ENCODE results near the gene MOB4. TPM values are rescaled to one million over a fixed set of nuclear protein-coding genes. Genes with fewer than 3 reads are reported as not detected.

The MOB4 gene
- total RNA-seq, 4 donors from 2014 or later = 32.0 to 53.9 (median 36.8) TPM

DNA sequence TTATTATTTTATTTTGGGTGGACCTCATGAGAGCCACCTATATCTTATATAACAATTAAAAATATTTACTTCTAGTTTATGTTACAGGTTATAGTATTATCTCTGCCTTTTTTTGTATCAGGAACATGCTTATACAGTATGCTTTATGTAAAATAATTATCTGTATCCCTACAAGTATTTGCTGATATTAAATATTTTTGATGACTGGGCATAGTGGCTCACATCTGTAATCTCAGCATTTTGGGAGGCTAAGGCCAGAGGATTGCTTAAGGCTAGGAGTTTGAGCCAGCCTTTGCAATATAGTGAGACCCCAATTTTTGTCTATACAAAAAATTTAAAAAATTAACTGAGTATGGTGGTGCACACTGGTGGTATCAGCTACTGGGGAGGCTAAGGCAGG lies 39.6 kb downstream of the MOB4 start:
- TF ChIP-seq POLR2A (IDR thresholded peaks at IDR 0.05) = no peak
- TF ChIP-seq EP300 (IDR thresholded peaks at IDR 0.05) = no peak
- TF ChIP-seq, protein P1, sequence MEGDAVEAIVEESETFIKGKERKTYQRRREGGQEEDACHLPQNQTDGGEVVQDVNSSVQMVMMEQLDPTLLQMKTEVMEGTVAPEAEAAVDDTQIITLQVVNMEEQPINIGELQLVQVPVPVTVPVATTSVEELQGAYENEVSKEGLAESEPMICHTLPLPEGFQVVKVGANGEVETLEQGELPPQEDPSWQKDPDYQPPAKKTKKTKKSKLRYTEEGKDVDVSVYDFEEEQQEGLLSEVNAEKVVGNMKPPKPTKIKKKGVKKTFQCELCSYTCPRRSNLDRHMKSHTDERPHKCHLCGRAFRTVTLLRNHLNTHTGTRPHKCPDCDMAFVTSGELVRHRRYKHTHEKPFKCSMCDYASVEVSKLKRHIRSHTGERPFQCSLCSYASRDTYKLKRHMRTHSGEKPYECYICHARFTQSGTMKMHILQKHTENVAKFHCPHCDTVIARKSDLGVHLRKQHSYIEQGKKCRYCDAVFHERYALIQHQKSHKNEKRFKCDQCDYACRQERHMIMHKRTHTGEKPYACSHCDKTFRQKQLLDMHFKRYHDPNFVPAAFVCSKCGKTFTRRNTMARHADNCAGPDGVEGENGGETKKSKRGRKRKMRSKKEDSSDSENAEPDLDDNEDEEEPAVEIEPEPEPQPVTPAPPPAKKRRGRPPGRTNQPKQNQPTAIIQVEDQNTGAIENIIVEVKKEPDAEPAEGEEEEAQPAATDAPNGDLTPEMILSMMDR (IDR thresholded peaks at IDR 0.05) = no peak
- no peak for TF ChIP-seq POLR2AphosphoS5 (IDR thresholded peaks at IDR 0.05)
- Histone ChIP-seq H3K27me3 (no peaks in the 10 kb centered on the region), H3K4me1 (no peaks in the 10 kb centered on the region), H3K27ac (no peak overlapping the region), H3K9me3 (no peaks in the 10 kb centered on the region), H3K4me3 (no peak overlapping the region), H3K36me3 (peaks cover 0 to 66% of the 10 kb centered on the region in 2 donors)
- ATAC-seq = no peak

DNA sequence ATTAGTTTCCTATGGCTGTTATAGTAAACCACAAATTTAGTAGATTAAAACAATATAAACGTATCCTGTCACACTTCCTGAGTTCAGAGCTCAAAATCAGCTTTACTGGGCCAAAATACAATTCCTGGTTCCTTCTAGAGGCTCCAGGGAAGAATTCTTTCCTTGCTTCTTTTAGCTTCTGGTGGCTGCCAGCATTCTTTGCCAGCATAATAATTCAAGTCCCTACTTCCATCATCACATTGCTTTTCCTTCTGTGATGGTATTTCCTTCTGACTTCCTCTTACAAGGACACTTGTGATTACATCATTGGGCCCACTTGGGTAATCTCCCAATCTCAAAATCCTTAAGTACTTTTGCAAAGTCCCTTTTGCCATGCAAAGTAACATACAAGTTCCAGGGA lies 40.6 kb downstream of the MOB4 start:
- Histone ChIP-seq H3K27ac (peak overlapping the region in 1 of 4 donors; percentile 6), H3K4me1 (no peaks in the 10 kb centered on the region), H3K4me3 (no peak overlapping the region), H3K9me3 (no peaks in the 10 kb centered on the region), H3K36me3 (peaks cover 0 to 66% of the 10 kb centered on the region in 2 donors), H3K27me3 (no peaks in the 10 kb centered on the region)
- WGBS, 2 donors (ENCODE audit: low coverage in 1 of 2) = 16% methylated on average over 1 of the region's 1 CpG; no CpG with 5 or more reads in 1 of the 2 donors
- TF ChIP-seq, protein P1 (IDR thresholded peaks at IDR 0.05) = no peak
- TF ChIP-seq EP300 (IDR thresholded peaks at IDR 0.05) (no peak), POLR2A (IDR thresholded peaks at IDR 0.05) (no peak), POLR2AphosphoS5 (IDR thresholded peaks at IDR 0.05) (no peak)
- peak; percentile 43 for ATAC-seq

DNA sequence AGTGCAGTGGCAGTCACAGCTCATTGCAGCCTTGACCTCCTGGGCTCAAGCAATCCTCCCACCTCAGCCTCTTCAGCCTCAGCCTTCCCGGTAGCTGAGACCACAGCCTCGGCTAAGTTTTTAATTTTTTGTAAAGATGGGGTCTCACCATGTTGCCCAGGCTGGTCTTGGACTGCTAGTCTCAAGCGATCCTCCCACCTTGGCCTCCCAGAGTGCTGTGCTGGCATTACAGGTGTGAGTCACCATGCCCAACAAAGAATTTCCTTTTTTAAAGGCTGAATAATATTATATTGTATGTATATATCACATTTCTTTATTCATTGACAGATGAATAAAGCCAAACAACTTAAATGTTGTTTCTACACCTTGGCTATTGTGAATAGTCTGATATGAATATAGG lies 42.5 kb downstream of the MOB4 start:
- no peak for TF ChIP-seq EP300 (IDR thresholded peaks at IDR 0.05)
- TF ChIP-seq, protein P1 (IDR thresholded peaks at IDR 0.05) = no peak
- no peak for TF ChIP-seq POLR2AphosphoS5 (IDR thresholded peaks at IDR 0.05)
- TF ChIP-seq POLR2A (IDR thresholded peaks at IDR 0.05) = no peak
- ATAC-seq = no peak
- Histone ChIP-seq H3K4me1 (no peaks in the 10 kb centered on the region), H3K9me3 (no peaks in the 10 kb centered on the region), H3K27me3 (no peaks in the 10 kb centered on the region), H3K4me3 (no peak overlapping the region), H3K36me3 (peaks cover 0 to 55% of the 10 kb centered on the region in 2 donors), H3K27ac (no peak overlapping the region)
- WGBS, 2 donors (ENCODE audit: low coverage in 1 of 2) = 90 to 100% methylated on average over 3 of the region's 3 CpGs

DNA sequence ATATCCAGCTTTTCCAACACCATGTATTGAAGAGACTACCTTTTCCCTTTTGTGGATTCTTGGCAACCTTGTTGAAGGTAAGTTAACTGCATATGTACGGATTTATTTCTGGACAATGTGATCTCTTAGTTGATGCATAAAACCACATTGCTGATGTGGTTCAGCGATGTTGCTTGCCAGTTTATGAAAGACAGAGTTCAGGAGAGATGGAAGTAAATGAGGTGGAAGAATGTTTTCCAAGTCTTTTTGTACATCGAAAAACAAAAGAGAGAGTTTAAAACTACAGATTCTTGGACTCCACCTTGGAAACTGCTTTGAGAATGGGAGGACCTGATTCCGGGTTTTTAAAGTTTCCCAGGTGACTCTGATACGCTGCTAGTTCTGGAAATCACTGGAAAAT lies 43.8 kb downstream of the MOB4 start:
- no peak for ATAC-seq
- Histone ChIP-seq H3K9me3 (no peaks in the 10 kb centered on the region), H3K27me3 (no peaks in the 10 kb centered on the region), H3K36me3 (peaks cover 0 to 42% of the 10 kb centered on the region in 2 donors), H3K27ac (no peak overlapping the region), H3K4me3 (no peak overlapping the region), H3K4me1 (no peaks in the 10 kb centered on the region)
- no peak for TF ChIP-seq POLR2A (IDR thresholded peaks at IDR 0.05)
- TF ChIP-seq EP300 (IDR thresholded peaks at IDR 0.05) = no peak
- TF ChIP-seq, protein P1 (IDR thresholded peaks at IDR 0.05) = no peak
- no peak for TF ChIP-seq POLR2AphosphoS5 (IDR thresholded peaks at IDR 0.05)
- 96 to 98% methylated on average over 4 to 5 of the region's 5 CpGs for WGBS, 2 donors (ENCODE audit: low coverage in 1 of 2)

DNA sequence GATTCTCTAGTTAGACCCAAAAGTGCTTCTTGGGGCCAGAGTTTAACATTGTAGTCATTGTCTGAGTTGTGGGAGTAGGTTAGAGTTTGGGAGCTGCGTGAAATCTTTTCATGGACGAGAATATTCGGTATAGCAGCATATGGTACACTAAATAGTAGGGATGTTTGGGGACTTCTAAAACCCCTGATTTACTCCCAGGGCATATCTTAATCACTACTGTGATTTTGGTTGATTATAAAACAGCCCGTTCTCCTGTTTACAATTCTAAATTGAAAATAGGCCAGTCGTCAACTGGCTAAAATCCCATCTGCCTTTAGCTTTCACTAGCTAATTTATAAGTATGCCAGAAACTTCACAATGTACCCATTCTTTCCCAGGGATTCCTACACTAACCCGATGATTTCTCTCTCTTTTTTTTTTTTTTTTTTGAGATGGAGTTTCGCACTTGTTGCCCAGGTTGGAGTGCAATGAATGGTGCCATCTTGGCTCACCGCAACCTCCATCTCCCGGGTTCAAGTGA lies 44.3 kb downstream of the MOB4 start:
- TF ChIP-seq, protein P1 (IDR thresholded peaks at IDR 0.05) = no peak
- TF ChIP-seq POLR2A (IDR thresholded peaks at IDR 0.05) = no peak
- TF ChIP-seq POLR2AphosphoS5 (IDR thresholded peaks at IDR 0.05) = no peak
- no peak for TF ChIP-seq EP300 (IDR thresholded peaks at IDR 0.05)
- no peak for ATAC-seq
- no peaks in the 10 kb centered on the region for H3K27me3 ChIP-seq
- WGBS, 2 donors (ENCODE audit: low coverage in 1 of 2) = 78 to 86% methylated on average over 7 to 9 of the region's 9 CpGs
- H3K4me3 ChIP-seq = no peak overlapping the region
- no peaks in the 10 kb centered on the region for H3K4me1 ChIP-seq
- H3K27ac ChIP-seq = no peak overlapping the region
- H3K9me3 ChIP-seq = no peaks in the 10 kb centered on the region
- peaks cover 0 to 37% of the 10 kb centered on the region in 2 donors for H3K36me3 ChIP-seq
